Uterus (tissue), 2 donors: ENCODE results near the gene AQP6.

Experiments used
- POLR2A ChIP-seq, 2 donors: fragments of 450-650 bp; IDR thresholded peaks; one replicate each; pipeline ENCODE4 v1.6.1; 2016; ENCODE audit warnings: antibody characterized with exemption in 2 of 2, mild to moderate bottlenecking in 1 of 2, moderate library complexity in 1 of 2
- TF ChIP-seq, protein P1 (sequence below), 4 experiments: fragments of 200-600 bp in 2 of 4; fragments of 450-650 bp in 2 of 4; sonication (generic) in 2 of 4; IDR thresholded peaks; one replicate each; pipeline ENCODE4 v1.5.1; 2016 to 2019; ENCODE audit warnings: antibody characterized with exemption in 4 of 4, mild to moderate bottlenecking in 2 of 4, moderate library complexity in 1 of 4

GRCh38 chr12:49932023-49932422, 40.7 kb upstream of the AQP6 start:
- TF ChIP-seq, protein P1, sequence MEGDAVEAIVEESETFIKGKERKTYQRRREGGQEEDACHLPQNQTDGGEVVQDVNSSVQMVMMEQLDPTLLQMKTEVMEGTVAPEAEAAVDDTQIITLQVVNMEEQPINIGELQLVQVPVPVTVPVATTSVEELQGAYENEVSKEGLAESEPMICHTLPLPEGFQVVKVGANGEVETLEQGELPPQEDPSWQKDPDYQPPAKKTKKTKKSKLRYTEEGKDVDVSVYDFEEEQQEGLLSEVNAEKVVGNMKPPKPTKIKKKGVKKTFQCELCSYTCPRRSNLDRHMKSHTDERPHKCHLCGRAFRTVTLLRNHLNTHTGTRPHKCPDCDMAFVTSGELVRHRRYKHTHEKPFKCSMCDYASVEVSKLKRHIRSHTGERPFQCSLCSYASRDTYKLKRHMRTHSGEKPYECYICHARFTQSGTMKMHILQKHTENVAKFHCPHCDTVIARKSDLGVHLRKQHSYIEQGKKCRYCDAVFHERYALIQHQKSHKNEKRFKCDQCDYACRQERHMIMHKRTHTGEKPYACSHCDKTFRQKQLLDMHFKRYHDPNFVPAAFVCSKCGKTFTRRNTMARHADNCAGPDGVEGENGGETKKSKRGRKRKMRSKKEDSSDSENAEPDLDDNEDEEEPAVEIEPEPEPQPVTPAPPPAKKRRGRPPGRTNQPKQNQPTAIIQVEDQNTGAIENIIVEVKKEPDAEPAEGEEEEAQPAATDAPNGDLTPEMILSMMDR (IDR thresholded peaks at IDR 0.05), result no peak
- no peak for TF ChIP-seq POLR2A (IDR thresholded peaks at IDR 0.05)
